ENCODE data around the gene CDYL2. TPM values are rescaled to one million over a fixed set of nuclear protein-coding genes. Genes with fewer than 3 reads are reported as not detected.

CDYL2 gene
- total RNA-seq, 2 donors from 2014 or later, result 9.9 to 12.8 TPM

GRCh38 chr16:80623376-80623775 lies 181.0 kb downstream of the CDYL2 start:
- no peak overlapping the region for H3K4me3 Mint-ChIP-seq
- H3K27ac Mint-ChIP-seq, result no peak overlapping the region
- WGBS, 2 experiments (ENCODE audit: insufficient coverage in 1 of 2, insufficient read length in 1 of 2), result 92 to 95% methylated on average over 4 of the region's 4 CpGs
- Histone ChIP-seq H3K4me1 (ENCODE audit: control insufficient read depth, insufficient read depth, low read length) (no peaks in the 10 kb centered on the region), H3K9ac (ENCODE audit: extremely low read depth, low read length, poor library complexity, severe bottlenecking) (no peak overlapping the region), H3K27ac (ENCODE audit: low read depth, low read length) (no peak overlapping the region), H3K27me3 (ENCODE audit: control insufficient read depth, insufficient read depth, low read length, poor library complexity, severe bottlenecking) (no peaks in the 10 kb centered on the region), H3K9me3 (ENCODE audit: control insufficient read depth, low read length) (no peaks in the 10 kb centered on the region), H3K4me3 (ENCODE audit: low read length) (no peak overlapping the region), H3K36me3 (ENCODE audit: control insufficient read depth, insufficient read depth, low read length) (no peaks in the 10 kb centered on the region)
- peaks cover 5% of the 10 kb centered on the region for H3K36me3 Mint-ChIP-seq (ENCODE audit: low read depth)
- TF ChIP-seq CTCF (conservative IDR thresholded peaks at IDR 0.05), result no peak
- DNase-seq, result peak; percentile 10
- H3K9me3 Mint-ChIP-seq, result peaks cover 4% of the 10 kb centered on the region
- no peaks in the 10 kb centered on the region for H3K27me3 Mint-ChIP-seq (ENCODE audit: insufficient read depth)
- H3K4me1 Mint-ChIP-seq, result no peaks in the 10 kb centered on the region

GRCh38 chr16:80622007-80622406 lies 182.4 kb downstream of the CDYL2 start:
- 80 to 85% methylated on average over 2 to 3 of the region's 3 CpGs for WGBS, 2 experiments (ENCODE audit: insufficient coverage in 1 of 2, insufficient read length in 1 of 2)
- Mint-ChIP-seq H3K4me1 (no peaks in the 10 kb centered on the region), H3K36me3 (ENCODE audit: low read depth) (peaks cover 5% of the 10 kb centered on the region), H3K27me3 (ENCODE audit: insufficient read depth) (no peaks in the 10 kb centered on the region), H3K4me3 (no peak overlapping the region), H3K27ac (no peak overlapping the region), H3K9me3 (peaks cover 4% of the 10 kb centered on the region)
- Histone ChIP-seq H3K27me3 (ENCODE audit: control insufficient read depth, insufficient read depth, low read length, poor library complexity, severe bottlenecking) (no peaks in the 10 kb centered on the region), H3K9me3 (ENCODE audit: control insufficient read depth, low read length) (no peaks in the 10 kb centered on the region), H3K4me1 (ENCODE audit: control insufficient read depth, insufficient read depth, low read length) (no peaks in the 10 kb centered on the region), H3K9ac (ENCODE audit: extremely low read depth, low read length, poor library complexity, severe bottlenecking) (no peak overlapping the region), H3K36me3 (ENCODE audit: control insufficient read depth, insufficient read depth, low read length) (no peaks in the 10 kb centered on the region), H3K4me3 (ENCODE audit: low read length) (no peak overlapping the region), H3K27ac (ENCODE audit: low read depth, low read length) (no peak overlapping the region)
- peak; percentile 24 for DNase-seq
- TF ChIP-seq CTCF (conservative IDR thresholded peaks at IDR 0.05), result no peak

DNA sequence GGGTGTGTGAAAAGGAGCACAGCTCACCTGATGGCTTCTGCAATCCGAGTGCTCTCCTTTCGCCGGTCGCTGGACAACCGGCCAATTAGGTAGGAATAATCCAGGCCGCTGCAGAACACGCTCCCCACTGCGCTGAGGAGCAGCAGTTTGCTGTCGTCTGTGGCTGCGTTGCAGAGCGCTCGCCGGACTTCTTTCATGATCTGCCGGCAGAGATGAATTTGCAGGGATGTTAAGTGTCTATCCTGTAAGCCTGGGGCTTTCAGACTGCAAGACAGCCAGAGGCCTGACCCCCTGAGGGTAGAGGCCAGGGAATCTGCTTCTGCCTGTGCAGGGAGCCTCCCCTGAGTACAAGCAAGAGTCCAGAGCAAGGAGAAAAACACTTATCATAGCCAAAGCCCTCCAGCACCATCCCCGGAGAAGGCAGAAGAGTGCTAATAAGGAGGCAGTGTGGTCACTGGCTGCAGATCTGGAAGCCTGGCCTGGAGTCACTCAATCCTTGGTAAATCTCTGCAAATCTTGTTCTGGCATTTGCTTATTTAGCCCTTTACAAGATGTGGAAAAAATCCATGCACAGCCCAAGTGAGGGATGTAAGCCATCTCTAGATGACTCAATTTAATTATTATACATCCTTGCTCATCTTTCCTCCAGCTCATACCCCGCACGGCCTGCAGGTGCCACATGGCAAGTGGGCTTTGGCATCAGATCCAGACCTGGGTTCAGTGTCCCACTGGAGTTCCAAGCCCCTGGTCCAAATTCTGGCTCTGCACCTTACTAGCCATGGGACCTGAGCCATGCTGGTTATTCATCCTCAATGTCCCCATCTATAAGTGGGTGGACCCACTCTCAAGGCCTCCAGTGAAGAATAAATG lies 183.4 kb downstream of the CDYL2 start:
- Histone ChIP-seq H3K4me3 (ENCODE audit: low read length) (no peak overlapping the region), H3K27ac (ENCODE audit: low read depth, low read length) (no peak overlapping the region), H3K36me3 (ENCODE audit: control insufficient read depth, insufficient read depth, low read length) (no peaks in the 10 kb centered on the region), H3K9me3 (ENCODE audit: control insufficient read depth, low read length) (no peaks in the 10 kb centered on the region), H3K9ac (ENCODE audit: extremely low read depth, low read length, poor library complexity, severe bottlenecking) (no peak overlapping the region), H3K4me1 (ENCODE audit: control insufficient read depth, insufficient read depth, low read length) (no peaks in the 10 kb centered on the region), H3K27me3 (ENCODE audit: control insufficient read depth, insufficient read depth, low read length, poor library complexity, severe bottlenecking) (no peaks in the 10 kb centered on the region)
- 94 to 96% methylated on average over 15 to 17 of the region's 17 CpGs for WGBS, 2 experiments (ENCODE audit: insufficient coverage in 1 of 2, insufficient read length in 1 of 2)
- H3K4me3 Mint-ChIP-seq, result no peak overlapping the region
- no peak overlapping the region for H3K27ac Mint-ChIP-seq
- H3K36me3 Mint-ChIP-seq (ENCODE audit: low read depth), result peaks cover 5% of the 10 kb centered on the region
- peaks cover 4% of the 10 kb centered on the region for H3K9me3 Mint-ChIP-seq
- DNase-seq, result peak; percentile 32
- H3K4me1 Mint-ChIP-seq, result no peaks in the 10 kb centered on the region
- TF ChIP-seq CTCF (conservative IDR thresholded peaks at IDR 0.05), result no peak
- no peaks in the 10 kb centered on the region for H3K27me3 Mint-ChIP-seq (ENCODE audit: insufficient read depth)

Measured in endodermal cell (in vitro differentiated cells).